SH-SY5Y (cell line): ENCODE data around the gene TTLL8.

Experiments
- GATA2 ChIP-seq: IDR thresholded peaks from 2 replicates; pipeline ENCODE4 v1.6.1; 2011; ENCODE audit warnings: mild to moderate bottlenecking, low read depth, low read length
- GATA3 ChIP-seq: IDR thresholded peaks from 2 replicates; pipeline ENCODE4 v1.6.1; 2011; ENCODE audit warnings: low read depth, mild to moderate bottlenecking, low read length, moderate library complexity

DNA sequence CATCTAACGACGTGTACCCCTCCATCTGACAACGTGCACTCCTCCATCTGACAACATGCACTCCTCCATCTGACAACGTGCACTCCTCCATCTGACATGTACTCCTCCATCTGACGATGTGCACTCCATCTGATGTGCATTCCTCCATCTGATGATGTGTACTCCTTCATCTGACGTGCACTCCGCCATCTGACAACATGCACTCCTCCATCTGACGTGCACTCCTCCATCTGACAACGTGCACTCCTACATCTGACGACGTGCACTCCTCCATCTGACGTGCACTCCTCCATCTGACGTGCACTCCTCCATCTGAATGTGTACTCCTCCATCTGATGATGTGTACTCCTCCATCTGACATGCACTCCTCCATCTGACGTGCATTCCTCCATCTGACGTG, 37.5 kb downstream of the TTLL8 start:
- TF ChIP-seq GATA3 (no peak), GATA2 (no peak)
